Measurements from ENCODE around the gene CCL21.

Gene CCL21

GRCh38 chr9:34709196-34709978, 549 bp downstream of the CCL21 start:
- H3K4me3 ChIP-seq (ENCODE audit: low read length in 2 of 2), result no peak overlapping the region
- H3K27ac ChIP-seq (ENCODE audit: low read length), result no peak overlapping the region
- H3K27me3 ChIP-seq (ENCODE audit: control insufficient read depth in 1 of 2, insufficient read depth in 2 of 2, low read length in 2 of 2), result no peaks in the 10 kb centered on the region

GRCh38 chr9:34707130-34707529, 2.8 kb downstream of the CCL21 start:
- Histone ChIP-seq H3K4me1 (ENCODE audit: control insufficient read depth, insufficient read depth, low read length) (peaks cover 6% of the 10 kb centered on the region), H3K27ac (ENCODE audit: low read length) (no peak overlapping the region), H3K27me3 (ENCODE audit: control insufficient read depth in 1 of 2, insufficient read depth in 2 of 2, low read length in 2 of 2) (no peaks in the 10 kb centered on the region), H3K36me3 (ENCODE audit: control insufficient read depth in 2 of 2, insufficient read depth in 2 of 2, low read length in 2 of 2) (no peaks in the 10 kb centered on the region), H3K9ac (ENCODE audit: low read length in 2 of 2) (no peak overlapping the region), H3K9me3 (ENCODE audit: control insufficient read depth in 2 of 2, low read length in 2 of 2) (no peaks in the 10 kb centered on the region), H3K4me3 (ENCODE audit: low read length in 2 of 2) (no peak overlapping the region)

More at GRCh38 chr9:34709196-34709978, 549 bp downstream of the CCL21 start:
- Histone ChIP-seq H3K4me1 (ENCODE audit: control insufficient read depth, insufficient read depth, low read length) (peaks cover 6% of the 10 kb centered on the region), H3K9ac (ENCODE audit: low read length in 2 of 2) (no peak overlapping the region), H3K36me3 (ENCODE audit: control insufficient read depth in 2 of 2, insufficient read depth in 2 of 2, low read length in 2 of 2) (no peaks in the 10 kb centered on the region), H3K9me3 (ENCODE audit: control insufficient read depth in 2 of 2, low read length in 2 of 2) (no peaks in the 10 kb centered on the region)

GRCh38 chr9:34701769-34702736, 7.9 kb downstream of the CCL21 start:
- Histone ChIP-seq H3K36me3 (ENCODE audit: control insufficient read depth in 2 of 2, insufficient read depth in 2 of 2, low read length in 2 of 2) (no peaks in the 10 kb centered on the region), H3K4me3 (ENCODE audit: low read length in 2 of 2) (peak overlapping the region; percentile 61 to 80), H3K4me1 (ENCODE audit: control insufficient read depth, insufficient read depth, low read length) (peaks cover 9% of the 10 kb centered on the region), H3K27me3 (ENCODE audit: control insufficient read depth in 1 of 2, insufficient read depth in 2 of 2, low read length in 2 of 2) (no peaks in the 10 kb centered on the region), H3K9me3 (ENCODE audit: control insufficient read depth in 2 of 2, low read length in 2 of 2) (no peaks in the 10 kb centered on the region), H3K9ac (ENCODE audit: low read length in 2 of 2) (peak overlapping the region; percentile 24 to 75), H3K27ac (ENCODE audit: low read length) (peak overlapping the region; percentile 60)

- Histone ChIP-seq H3K36me3 (ENCODE audit: control insufficient read depth in 2 of 2, insufficient read depth in 2 of 2, low read length in 2 of 2) (no peaks in the 10 kb centered on the region), H3K27ac (ENCODE audit: low read length) (peak overlapping the region; percentile 60), H3K4me1 (ENCODE audit: control insufficient read depth, insufficient read depth, low read length) (peaks cover 9% of the 10 kb centered on the region), H3K9ac (ENCODE audit: low read length in 2 of 2) (peak overlapping the region; percentile 27 to 75), H3K9me3 (ENCODE audit: control insufficient read depth in 2 of 2, low read length in 2 of 2) (no peaks in the 10 kb centered on the region), H3K27me3 (ENCODE audit: control insufficient read depth in 1 of 2, insufficient read depth in 2 of 2, low read length in 2 of 2) (no peaks in the 10 kb centered on the region), H3K4me3 (ENCODE audit: low read length in 2 of 2) (peak overlapping the region; percentile 61 to 80)
Observed at GRCh38 chr9:34701023-34701768, 8.7 kb downstream of the CCL21 start.

- Histone ChIP-seq H3K4me1 (ENCODE audit: control insufficient read depth, insufficient read depth, low read length) (no peaks in the 10 kb centered on the region), H3K9me3 (ENCODE audit: control insufficient read depth in 2 of 2, low read length in 2 of 2) (no peaks in the 10 kb centered on the region), H3K9ac (ENCODE audit: low read length in 2 of 2) (no peak overlapping the region), H3K36me3 (ENCODE audit: control insufficient read depth in 2 of 2, insufficient read depth in 2 of 2, low read length in 2 of 2) (no peaks in the 10 kb centered on the region), H3K27me3 (ENCODE audit: control insufficient read depth in 1 of 2, insufficient read depth in 2 of 2, low read length in 2 of 2) (no peaks in the 10 kb centered on the region), H3K4me3 (ENCODE audit: low read length in 2 of 2) (no peak overlapping the region), H3K27ac (ENCODE audit: low read length) (no peak overlapping the region)
Observed at GRCh38 chr9:34694811-34695210, 15.1 kb downstream of the CCL21 start.

GRCh38 chr9:34693560-34693959, 16.4 kb downstream of the CCL21 start:
- Histone ChIP-seq H3K9me3 (ENCODE audit: control insufficient read depth in 2 of 2, low read length in 2 of 2) (no peaks in the 10 kb centered on the region), H3K27ac (ENCODE audit: low read length) (no peak overlapping the region), H3K9ac (ENCODE audit: low read length in 2 of 2) (no peak overlapping the region)

GRCh38 chr9:34691936-34692315, 18.0 kb downstream of the CCL21 start:
- Histone ChIP-seq H3K9ac (ENCODE audit: low read length in 2 of 2) (no peak overlapping the region), H3K4me1 (ENCODE audit: control insufficient read depth, insufficient read depth, low read length) (peaks cover 8% of the 10 kb centered on the region), H3K9me3 (ENCODE audit: control insufficient read depth in 2 of 2, low read length in 2 of 2) (no peaks in the 10 kb centered on the region), H3K27me3 (ENCODE audit: control insufficient read depth in 1 of 2, insufficient read depth in 2 of 2, low read length in 2 of 2) (no peaks in the 10 kb centered on the region), H3K36me3 (ENCODE audit: control insufficient read depth in 2 of 2, insufficient read depth in 2 of 2, low read length in 2 of 2) (peaks cover 0 to 2% of the 10 kb centered on the region in 2 donors), H3K4me3 (ENCODE audit: low read length in 2 of 2) (no peak overlapping the region), H3K27ac (ENCODE audit: low read length) (no peak overlapping the region)

More at GRCh38 chr9:34693560-34693959, 16.4 kb downstream of the CCL21 start:
- Histone ChIP-seq H3K4me1 (ENCODE audit: control insufficient read depth, insufficient read depth, low read length) (no peaks in the 10 kb centered on the region), H3K27me3 (ENCODE audit: control insufficient read depth in 1 of 2, insufficient read depth in 2 of 2, low read length in 2 of 2) (no peaks in the 10 kb centered on the region), H3K36me3 (ENCODE audit: control insufficient read depth in 2 of 2, insufficient read depth in 2 of 2, low read length in 2 of 2) (no peaks in the 10 kb centered on the region), H3K4me3 (ENCODE audit: low read length in 2 of 2) (no peak overlapping the region)

GRCh38 chr9:34690983-34691935, 18.7 kb downstream of the CCL21 start, which contains the start of gene CCL19:
CCL19 (minus strand) TSS chr9:34691276; CDS start chr9:34691139, 137 bp downstream.
- Histone ChIP-seq H3K9ac (ENCODE audit: low read length in 2 of 2) (no peak within 1 kb of the TSS), H3K4me3 (ENCODE audit: low read length in 2 of 2) (no peak within 1 kb of the TSS), H3K9me3 (ENCODE audit: control insufficient read depth in 2 of 2, low read length in 2 of 2) (no peaks in the 10 kb centered on the region), H3K36me3 (ENCODE audit: control insufficient read depth in 2 of 2, insufficient read depth in 2 of 2, low read length in 2 of 2) (peaks cover 0 to 2% of the 10 kb centered on the region in 2 donors), H3K4me1 (ENCODE audit: control insufficient read depth, insufficient read depth, low read length) (peaks cover 11% of the 10 kb centered on the region), H3K27ac (ENCODE audit: low read length) (no peak within 1 kb of the TSS), H3K27me3 (ENCODE audit: control insufficient read depth in 1 of 2, insufficient read depth in 2 of 2, low read length in 2 of 2) (no peaks in the 10 kb centered on the region)

GRCh38 chr9:34689512-34689911, 20.4 kb downstream of the CCL21 start:
- Histone ChIP-seq H3K27ac (ENCODE audit: low read length) (no peak overlapping the region), H3K27me3 (ENCODE audit: control insufficient read depth in 1 of 2, insufficient read depth in 2 of 2, low read length in 2 of 2) (no peaks in the 10 kb centered on the region), H3K36me3 (ENCODE audit: control insufficient read depth in 2 of 2, insufficient read depth in 2 of 2, low read length in 2 of 2) (peaks cover 0 to 2% of the 10 kb centered on the region in 2 donors), H3K4me1 (ENCODE audit: control insufficient read depth, insufficient read depth, low read length) (peaks cover 15% of the 10 kb centered on the region), H3K9ac (ENCODE audit: low read length in 2 of 2) (no peak overlapping the region), H3K4me3 (ENCODE audit: low read length in 2 of 2) (no peak overlapping the region), H3K9me3 (ENCODE audit: control insufficient read depth in 2 of 2, low read length in 2 of 2) (no peaks in the 10 kb centered on the region)
